Measurements from ENCODE around the gene ISCU. TPM values are rescaled to one million over a fixed set of nuclear protein-coding genes. Genes with fewer than 3 reads are reported as not detected.
"Not testable (repeated sequence)": the region's sequence is repeated elsewhere in the genome, so short reads cannot be mapped to it uniquely, and the experiment has no call there.

Gene ISCU
- total RNA-seq, 2 donors from 2014 or later: 82.7 to 160 TPM

GRCh38 chr12:108616359-108616758 is 54.0 kb downstream of the ISCU start:
- no peaks in the 10 kb centered on the region for H3K27me3 ChIP-seq
- WGBS, 2 donors: 87 to 92% methylated on average over 2 of the region's 2 CpGs
- no peaks in the 10 kb centered on the region for H3K36me3 ChIP-seq (replicated peaks in 1 of 2; ENCODE audit: insufficient read depth in 1 of 2, low read depth in 2 of 2)
- no peak for DNase-seq
- H3K9me3 ChIP-seq: no peaks in the 10 kb centered on the region
- no peak overlapping the region for H3K27ac ChIP-seq
- no peak for ATAC-seq
- intact Hi-C loops (cut with DNase I): no loop called here
- TF ChIP-seq POLR2A (IDR thresholded peaks at IDR 0.05) (no peak), CTCF (IDR thresholded peaks at IDR 0.05) (no peak)
- no peaks in the 10 kb centered on the region for H3K4me1 ChIP-seq
- H3K4me3 ChIP-seq: no peak overlapping the region

- 66 to 76% methylated on average over 8 to 14 of the region's 14 CpGs for WGBS, 2 donors
Observed at GRCh38 chr12:108616941-108617858, 54.8 kb downstream of the ISCU start.

GRCh38 chr12:108618079-108618952 is 55.9 kb downstream of the ISCU start:
- Histone ChIP-seq H3K9me3 (no peaks in the 10 kb centered on the region), H3K4me3 (no peak overlapping the region), H3K27ac (no peak overlapping the region), H3K36me3 (replicated peaks in 1 of 2; ENCODE audit: insufficient read depth in 1 of 2, low read depth in 2 of 2) (no peaks in the 10 kb centered on the region), H3K27me3 (no peaks in the 10 kb centered on the region), H3K4me1 (no peaks in the 10 kb centered on the region)
- DNase-seq (peak; percentile 79 to 84 (median 80)), ATAC-seq (peak; percentile 81)
- intact Hi-C loops (cut with DNase I): no loop called here
- 4 to 6% methylated on average over 13 to 16 of the region's 16 CpGs for WGBS, 2 donors
- TF ChIP-seq CTCF (IDR thresholded peaks at IDR 0.05) (peak; percentile 81 to 99 (median 87)), POLR2A (IDR thresholded peaks at IDR 0.05) (no peak)

More at GRCh38 chr12:108616941-108617858, 54.8 kb downstream of the ISCU start:
- Histone ChIP-seq H3K27ac (no peak overlapping the region), H3K36me3 (replicated peaks in 1 of 2; ENCODE audit: insufficient read depth in 1 of 2, low read depth in 2 of 2) (no peaks in the 10 kb centered on the region), H3K4me3 (no peak overlapping the region), H3K4me1 (no peaks in the 10 kb centered on the region), H3K9me3 (no peaks in the 10 kb centered on the region), H3K27me3 (no peaks in the 10 kb centered on the region)
- no peak for ATAC-seq
- intact Hi-C loops (cut with DNase I): no loop called here
- DNase-seq: peak in 1 of 4 donors; percentile 46
- TF ChIP-seq POLR2A (IDR thresholded peaks at IDR 0.05): no peak
- no peak for TF ChIP-seq CTCF (IDR thresholded peaks at IDR 0.05)

GRCh38 chr12:108618953-108619274 is 56.5 kb downstream of the ISCU start:
- H3K4me3 ChIP-seq; H3K4me1 ChIP-seq; H3K9me3 ChIP-seq; intact Hi-C loops (cut with DNase I); ATAC-seq; H3K36me3 ChIP-seq (replicated peaks in 1 of 2; ENCODE audit: insufficient read depth in 1 of 2, low read depth in 2 of 2); H3K27me3 ChIP-seq; DNase-seq; H3K27ac ChIP-seq: not testable (repeated sequence)
- WGBS, 2 donors: 52 to 60% methylated on average over 4 of the region's 4 CpGs

Other genes with a start within 250 kb of the ISCU start
- gene CMKLR1, start 223.3 kb upstream of the ISCU start, total RNA-seq: 1 to 10 TPM; 5.3 to 5.7 TPM
- gene FICD, start 47.3 kb upstream of the ISCU start, total RNA-seq: 10 to 100 TPM; 10.9 to 11.9 TPM
- 10 to 100 TPM; 20.2 to 38.6 TPM for gene SART3, start 1.4 kb upstream of the ISCU start, total RNA-seq
- gene TMEM119, start 35.5 kb downstream of the ISCU start, total RNA-seq: 1 to 10 TPM; 5.9 to 6.5 TPM
- gene SELPLG, start 71.3 kb downstream of the ISCU start, total RNA-seq: 1 to 10 TPM in 1 of 2 donors, under 1 TPM in 1; 0.66 to 2.3 TPM
- 10 to 100 TPM; 26.7 to 27.4 TPM for gene CORO1C, start 168.9 kb downstream of the ISCU start, total RNA-seq

All from body of pancreas (tissue), 4 donors.